LNCaP clone FGC (cell line): ENCODE measurements around the gene ALOX5AP.

Experiments
- DNase-seq: peaks from one replicate; pipeline ENCODE4 v3.0.0-alpha.2; 2011; ENCODE audit warnings: low read depth
- H3K4me3 ChIP-seq: 2 replicates; pipeline ENCODE4 v1.5.1; 2011; ENCODE audit warnings: mild to moderate bottlenecking, low read depth, low read length, control low read depth
- CTCF ChIP-seq: IDR thresholded peaks from 2 replicates; pipeline ENCODE4 v1.5.1; 2012; ENCODE audit warnings: mild to moderate bottlenecking; ENCODE audit not compliant: control insufficient read depth, insufficient read depth; ENCODE audit errors: extremely low read depth

Gene ALOX5AP

GRCh38 chr13:30735872-30736175, 481 bp downstream of the ALOX5AP start:
- no peak overlapping the region for H3K4me3 ChIP-seq
- no peak for TF ChIP-seq CTCF
- DNase-seq = no peak

DNA sequence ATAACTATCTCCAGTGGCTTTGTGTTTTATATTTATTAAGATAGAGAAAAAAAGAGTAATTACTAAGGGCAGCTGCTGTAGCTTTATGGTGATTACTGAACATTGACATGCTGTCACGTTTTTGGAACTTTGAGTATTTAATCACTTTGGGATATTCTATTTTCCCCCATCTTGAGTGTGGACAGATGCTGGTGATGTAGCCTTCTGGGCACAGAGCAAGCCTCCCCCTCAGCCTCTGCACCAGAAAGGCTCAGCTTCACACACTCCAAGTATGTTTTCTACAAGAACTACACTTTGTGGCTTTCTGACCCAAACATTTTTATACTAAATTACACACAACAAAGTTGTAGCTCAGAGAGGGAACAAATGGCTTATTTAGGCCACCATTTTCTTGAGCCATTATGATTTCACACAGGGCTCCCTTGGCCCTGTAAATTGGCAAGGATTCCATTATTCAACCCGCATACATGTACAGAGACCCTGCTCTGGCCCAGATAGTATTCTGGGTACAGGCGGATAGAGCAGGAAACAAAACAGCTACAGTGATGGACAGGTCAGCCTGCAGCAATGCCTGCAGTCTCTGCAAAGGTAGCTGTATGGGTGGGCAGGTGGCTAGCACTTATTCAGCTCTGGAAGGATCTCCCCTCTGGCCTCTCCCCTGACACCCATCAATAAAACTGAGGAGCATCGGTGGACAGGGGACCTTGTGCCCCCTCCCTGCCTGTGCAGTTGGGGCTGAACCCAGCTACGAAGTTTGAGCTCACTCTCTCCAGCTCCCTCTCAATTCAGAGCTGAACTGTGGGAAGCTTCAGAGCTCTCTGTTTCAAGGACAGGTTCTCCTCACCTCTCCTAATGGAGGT, 1.3 kb downstream of the ALOX5AP start:
- TF ChIP-seq CTCF = no peak
- no peak for DNase-seq
- H3K4me3 ChIP-seq = no peak overlapping the region

DNA sequence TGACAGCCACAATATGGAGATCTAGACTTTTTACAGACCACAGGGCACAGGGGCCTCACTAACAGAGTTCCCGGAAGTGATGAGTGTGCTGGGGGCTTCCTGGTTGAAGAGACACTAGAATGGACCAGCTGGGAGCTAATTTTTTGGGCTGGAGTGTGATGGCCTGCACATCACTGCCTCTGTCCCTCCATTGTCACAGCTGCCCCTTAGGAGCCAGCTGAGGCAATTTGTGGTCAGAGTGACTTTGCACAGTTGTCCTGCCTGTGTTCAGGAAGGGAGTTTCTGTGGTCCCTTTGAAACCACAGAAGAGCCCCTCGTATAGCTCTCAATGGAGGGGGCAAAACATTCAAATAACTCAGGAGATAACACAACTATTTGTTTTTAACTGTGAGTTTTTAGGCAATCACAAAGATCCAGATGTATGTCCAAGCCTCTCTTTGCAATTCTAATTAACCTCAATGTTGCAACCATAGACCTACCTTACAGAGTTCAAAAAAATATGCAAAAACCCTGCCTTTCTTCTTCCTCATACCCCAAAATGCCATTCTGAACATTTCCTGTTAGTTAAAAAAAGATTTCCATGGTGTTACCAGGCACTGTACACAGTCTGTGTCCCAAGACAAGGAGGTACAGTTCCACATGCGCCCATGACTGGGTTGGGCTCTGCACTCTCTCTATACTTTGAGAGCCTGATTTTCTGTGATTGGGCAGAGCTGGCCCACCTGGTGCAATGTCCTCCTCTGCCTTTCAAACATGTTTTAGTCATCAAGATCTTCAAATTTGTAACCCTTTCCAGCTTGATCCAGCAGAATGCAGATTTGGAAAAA, 2.4 kb downstream of the ALOX5AP start:
- H3K4me3 ChIP-seq = no peak overlapping the region
- DNase-seq = no peak
- TF ChIP-seq CTCF = no peak

DNA sequence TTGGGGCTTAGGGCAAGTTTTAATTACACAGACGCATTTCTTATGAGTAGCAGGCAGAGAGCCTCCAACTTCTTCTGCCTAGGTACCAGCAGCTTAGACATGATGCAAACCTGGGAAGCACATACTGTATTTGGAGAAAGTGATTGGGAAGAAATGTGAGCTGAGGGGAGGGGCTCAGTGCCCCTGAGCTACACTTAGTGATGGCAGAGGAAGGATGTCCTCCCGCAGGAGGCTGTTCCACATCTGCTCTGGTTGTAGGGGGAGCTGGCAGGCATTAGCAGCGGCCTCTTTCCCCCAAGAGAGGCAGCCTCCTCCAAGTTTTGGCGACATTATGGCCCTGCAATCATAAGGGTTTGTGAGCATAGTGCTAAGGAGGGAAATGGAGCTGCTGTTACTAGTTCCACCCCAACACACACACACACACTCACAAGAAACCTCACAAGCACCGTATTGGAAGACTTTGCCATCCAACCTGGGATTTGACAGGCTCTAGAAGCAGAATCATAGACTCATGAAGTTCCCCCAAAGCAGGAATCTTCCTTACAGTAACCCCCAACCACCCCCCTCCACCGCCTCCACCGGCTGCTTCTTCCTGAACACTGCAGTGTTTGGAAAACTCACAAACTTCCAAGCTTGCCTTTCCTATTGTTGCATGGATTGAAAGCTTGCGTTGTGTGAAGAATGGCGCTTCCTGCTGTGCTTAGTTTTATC, 3.3 kb downstream of the ALOX5AP start:
- DNase-seq = no peak
- TF ChIP-seq CTCF = no peak
- no peak overlapping the region for H3K4me3 ChIP-seq

DNA sequence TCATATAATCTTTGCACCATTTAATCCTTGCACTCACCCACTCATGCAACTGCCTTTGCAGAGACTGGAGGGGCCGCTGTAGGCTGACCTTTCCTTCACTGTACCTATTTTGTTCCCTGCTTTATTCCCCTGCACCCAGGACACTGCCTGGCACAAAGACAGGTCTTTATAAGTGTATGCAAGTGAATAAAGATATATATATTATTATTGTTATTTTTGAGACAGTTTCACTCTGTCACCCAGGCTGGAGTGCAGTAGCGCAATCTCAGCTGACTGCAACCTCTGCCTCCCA, 3.8 kb downstream of the ALOX5AP start:
- no peak overlapping the region for H3K4me3 ChIP-seq
- no peak for TF ChIP-seq CTCF

DNA sequence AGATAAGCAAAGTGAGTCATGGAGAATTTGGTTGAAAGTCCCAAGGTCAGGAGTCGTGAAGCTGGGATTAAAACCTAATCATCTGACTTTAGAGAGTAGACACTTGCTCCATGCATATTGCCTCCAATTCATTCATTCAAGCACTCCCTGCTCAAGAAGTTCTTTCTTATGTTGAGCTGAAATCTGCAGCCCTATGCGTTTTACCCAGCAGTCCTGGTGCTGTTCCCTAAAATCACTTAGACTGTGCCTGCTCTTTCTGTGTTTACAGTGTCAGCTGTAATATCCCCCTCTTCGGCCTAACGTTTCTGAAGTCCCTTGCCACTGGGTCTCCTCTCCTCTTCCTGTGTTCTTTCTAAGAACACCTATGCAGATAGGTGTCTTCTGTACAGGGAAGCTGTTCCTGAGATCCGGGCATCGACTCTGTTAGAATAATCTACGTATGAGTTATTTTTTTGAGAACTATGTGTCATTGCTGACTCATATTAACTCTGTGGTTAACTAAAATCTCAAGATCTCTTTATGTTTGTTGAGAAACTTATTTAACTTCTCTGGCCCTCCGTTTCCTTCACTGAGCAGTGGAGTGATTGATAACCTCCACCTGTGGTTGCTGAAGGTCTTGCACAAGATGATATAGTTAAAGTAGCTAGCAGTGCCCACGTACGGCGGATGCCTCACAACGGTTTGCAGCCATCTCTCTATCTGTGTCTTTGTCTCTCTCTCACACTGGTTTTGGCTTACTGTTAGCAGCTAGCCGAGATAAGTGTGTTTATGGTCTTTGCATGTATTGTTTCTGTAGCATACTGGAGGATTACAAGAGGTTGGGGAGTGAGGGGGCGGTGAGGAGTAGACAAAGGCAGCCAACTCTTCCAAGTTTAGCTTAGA, 4.7 kb downstream of the ALOX5AP start:
- no peak overlapping the region for H3K4me3 ChIP-seq
- no peak for TF ChIP-seq CTCF
- DNase-seq = no peak

More for the DNA sequence above, 3.8 kb downstream of the ALOX5AP start:
- DNase-seq = no peak
